GM12892 (cell line): ENCODE data around the gene FRMD7.

Experiments
- POLR2A ChIP-seq: IDR thresholded peaks from 2 replicates; pipeline ENCODE4 v1.6.1; 2011; ENCODE audit warnings: low read depth, low read length, control low read depth
- POLR2AphosphoS5 ChIP-seq: IDR thresholded peaks from 2 replicates; pipeline ENCODE4 v1.6.1; 2011; ENCODE audit warnings: low read depth, low read length, control low read depth
- TAF1 ChIP-seq: IDR thresholded peaks from 2 replicates; pipeline ENCODE4 v1.6.1; 2011; ENCODE audit warnings: low read depth, mild to moderate bottlenecking, control low read depth, low read length, borderline replicate concordance

DNA sequence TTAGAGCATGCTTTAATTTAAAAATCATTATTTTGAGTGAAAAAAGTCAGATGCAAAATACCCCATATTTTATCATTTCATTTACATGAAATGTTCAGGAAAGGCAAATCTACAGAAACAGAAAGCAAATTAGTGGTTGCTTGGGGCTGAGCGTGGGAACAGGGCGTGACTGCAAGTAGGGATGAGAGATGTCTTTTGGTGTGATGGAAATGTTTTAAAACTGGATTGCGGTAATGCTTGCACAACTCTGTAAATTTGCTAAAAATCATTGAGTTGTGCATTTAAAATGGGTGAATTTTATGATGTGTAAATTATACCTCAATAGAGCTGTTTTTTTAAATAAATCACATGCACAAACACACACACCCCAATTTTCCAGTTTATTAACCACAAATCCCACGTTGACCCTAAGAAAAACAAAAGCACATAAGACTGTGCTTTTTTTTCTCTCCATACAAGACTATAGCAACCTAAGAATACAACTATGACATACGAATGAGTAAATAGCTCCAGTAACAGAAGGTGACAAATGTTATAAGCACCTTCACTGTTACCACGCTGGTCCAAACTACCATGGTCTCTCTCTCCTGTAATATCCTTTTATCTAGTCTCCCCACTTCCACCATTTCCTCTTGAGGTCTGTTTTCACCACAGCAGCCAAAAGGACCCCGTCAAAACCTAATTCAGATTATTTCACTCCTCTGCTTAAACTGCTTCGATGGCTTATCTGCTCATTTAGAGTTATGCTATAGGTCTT lies 37.2 kb downstream of the FRMD7 start:
- TF ChIP-seq POLR2A (no peak), TAF1 (no peak), POLR2AphosphoS5 (no peak)
